HepG2 (cell line): ENCODE data around the gene ROS1. TPM values are rescaled to one million over a fixed set of nuclear protein-coding genes. Genes with fewer than 3 reads are reported as not detected.

Experiments
- ATAC-seq: fragments of 200-7000 bp; cut with Tn5 transposase; 3 replicates; pipeline ENCODE4 v1.9.1; 2020; ENCODE audit warnings: mild to moderate bottlenecking, moderate library complexity
- BruUV-seq: library from RNA; stranded (reverse); fragments of 400-500 nt; replicated peaks from 2 replicates; lab custom pipeline; 2021; lab: Mats Ljungman, UMichigan
- CTCF ChIA-PET: fragments of 300-600 bp; formaldehyde crosslinking; extraction: SDS; loops from one replicate; lab custom pipeline; 2021; ENCODE audit warnings: low total read pairs, inconsistent platforms, low intra/inter-chr PET ratio; lab: Yijun Ruan, JAX
- POLR2A ChIA-PET: fragments of 350-600 bp; sonication (Branson Sonifier 250); formaldehyde crosslinking; loops from one replicate; lab custom pipeline; 2020; ENCODE audit warnings: antibody characterized with exemption, inconsistent platforms; lab: Yijun Ruan, JAX
- DNase-seq: peaks from one replicate; pipeline ENCODE4 v3.0.0-alpha.2; 2015; ENCODE audit warnings: low spot score
- FAIRE-seq: peaks from 3 replicates; lab custom pipeline; 2011; peaks lifted over from hg19 to GRCh38; lab: Jason Lieb, UNC
- H2AFZ ChIP-seq: one replicate; pipeline ENCODE4 v1.6.1; 2011; ENCODE audit warnings: low read length, inconsistent platforms
- H3K27ac ChIP-seq: fragments of 300-600 bp; 3 replicates; pipeline ENCODE4 v1.8.0; 2011; ENCODE audit warnings: mixed run types, mild to moderate bottlenecking, mixed read lengths, low read length, inconsistent platforms; ENCODE audit not compliant: insufficient read depth; ENCODE audit errors: extremely low read length
- H3K27me3 ChIP-seq, 2 experiments: fragments of 200-600 bp in 1 of 2; 2 replicates in 1 of 2; 3 replicates in 1 of 2; pipeline versions ENCODE4 v1.6.0 to v1.8.0; 2011; ENCODE audit warnings: low read length in 2 of 2, mild to moderate bottlenecking in 2 of 2, moderate library complexity in 2 of 2, inconsistent platforms in 1 of 2; ENCODE audit not compliant: insufficient read depth in 2 of 2, control insufficient read depth in 1 of 2
- H3K36me3 ChIP-seq, 2 experiments: fragments of 200-600 bp in 1 of 2; replicated peaks in 1 of 2; 2 replicates in 1 of 2; 3 replicates in 1 of 2; pipeline versions ENCODE4 v1.5.1 to v1.8.0; 2011; ENCODE audit warnings: low read length in 2 of 2, inconsistent platforms in 1 of 2; ENCODE audit not compliant: insufficient read depth in 2 of 2, control insufficient read depth in 1 of 2
- H3K4me1 ChIP-seq: 2 replicates; pipeline ENCODE4 v1.5.1; 2012; ENCODE audit warnings: low read length, inconsistent platforms; ENCODE audit not compliant: insufficient read depth
- H3K4me2 ChIP-seq: 2 replicates; pipeline ENCODE4 v1.6.0; 2011; ENCODE audit warnings: low read depth, low read length, inconsistent platforms
- H3K4me3 ChIP-seq, 3 experiments: fragments of 200-600 bp in 1 of 3; sonication (generic), shearing (Covaris generic) in 1 of 3; replicated peaks in 1 of 3; 2 replicates each; pipeline ENCODE4 v1.5.1; 2011 to 2016; ENCODE audit warnings: low read length in 3 of 3, inconsistent platforms in 2 of 3, low read depth in 2 of 3, mild to moderate bottlenecking in 2 of 3, control low read depth in 1 of 3, mixed read lengths in 1 of 3; ENCODE audit not compliant: insufficient read depth in 1 of 3
- H3K79me2 ChIP-seq: one replicate; pipeline ENCODE4 v1.6.1; 2011; ENCODE audit warnings: low read length, inconsistent platforms; ENCODE audit not compliant: insufficient read depth
- H3K9ac ChIP-seq: 2 replicates; pipeline ENCODE4 v1.6.0; 2011; ENCODE audit warnings: mild to moderate bottlenecking, low read depth, low read length, inconsistent platforms; ENCODE audit not compliant: insufficient read depth
- H3K9me3 ChIP-seq: 2 replicates; pipeline ENCODE4 v1.5.1; 2012; ENCODE audit warnings: mild to moderate bottlenecking, low read length
- H4K20me1 ChIP-seq: 2 replicates; pipeline ENCODE4 v1.6.0; 2011; ENCODE audit warnings: inconsistent platforms, mild to moderate bottlenecking, low read length, moderate library complexity; ENCODE audit not compliant: insufficient read depth
- AGO2 ChIP-seq: fragments of 200-400 bp; formaldehyde crosslinking; optimal IDR thresholded peaks from 2 replicates; pipeline ENCODE3; 2017; ENCODE audit warnings: mild to moderate bottlenecking, low read depth, low read length, moderate library complexity
- CEBPB ChIP-seq: IDR thresholded peaks from 2 replicates; pipeline ENCODE4 v1.6.1; 2011; ENCODE audit warnings: low read depth, low read length, improper control_type of control experiment, borderline replicate concordance
- EZH2 ChIP-seq: conservative IDR thresholded peaks from 2 replicates; pipeline ENCODE4 v1.6.1; 2012; ENCODE audit warnings: mild to moderate bottlenecking, low read depth, low read length, moderate library complexity
- FIP1L1 ChIP-seq: fragments of 200-400 bp; formaldehyde crosslinking; IDR thresholded peaks from 2 replicates; pipeline ENCODE4 v1.6.1; 2018; ENCODE audit warnings: low read depth, mild to moderate bottlenecking, low read length, moderate library complexity, borderline replicate concordance; ENCODE audit not compliant: insufficient read depth
- GABPB1 ChIP-seq: IDR thresholded peaks from 2 replicates; pipeline ENCODE4 v1.6.1; 2016; ENCODE audit warnings: mild to moderate bottlenecking, missing genetic modification reagents, moderate library complexity, missing compliant biosample characterization
- HNF4A ChIP-seq: sonication (generic); formaldehyde crosslinking; IDR thresholded peaks from 2 replicates; pipeline ENCODE4 v1.4.0; 2020; ENCODE audit warnings: missing genetic modification reagents
- KDM5A ChIP-seq: fragments of 200-600 bp; sonication (generic); IDR thresholded peaks from 2 replicates; pipeline ENCODE4 v1.7.0; 2018; ENCODE audit warnings: antibody characterized with exemption, mild to moderate bottlenecking, low read length, borderline replicate concordance
- MAFK ChIP-seq, 2 experiments: IDR thresholded peaks in 1 of 2; conservative IDR thresholded peaks in 1 of 2; 2 replicates each; pipeline ENCODE4 v1.6.1; 2011; ENCODE audit warnings: improper control_type of control experiment in 2 of 2, low read length in 2 of 2
- NFYB ChIP-seq: sonication (generic); formaldehyde crosslinking; IDR thresholded peaks from 2 replicates; pipeline ENCODE4 v1.4.0; 2020; ENCODE audit warnings: missing genetic modification reagents
- NR2F2 ChIP-seq: IDR thresholded peaks from 2 replicates; pipeline ENCODE4 v1.6.1; 2012; ENCODE audit warnings: low read depth, inconsistent platforms, borderline replicate concordance
- ZFAT ChIP-seq: sonication (generic); formaldehyde crosslinking; conservative IDR thresholded peaks from 2 replicates; pipeline ENCODE4 v1.8.1; 2023; ENCODE audit warnings: missing genetic modification reagents, inconsistent platforms
- WGBS: methylation state at CpG from one replicate; pipeline ENCODE4 v1.1.6; 2017; ENCODE audit warnings: low lambda C conversion rate; 5-methylcytosine and 5-hydroxymethylcytosine counted together
- in situ Hi-C: cut with HindIII; loops from 2 replicates; pipeline ENCODE4 v1.10.0; 2017; ENCODE audit warnings: low pct_unique_long_range_greater_than_20kb; ENCODE audit not compliant: extremely low pct_ligation_motif_present
- intact Hi-C: fragments of 100-400 bp; cut with micrococcal nuclease; formaldehyde crosslinking; loops from one replicate; pipeline ENCODE4 v1.10.0; 2022; ENCODE audit not compliant: unreplicated experiment
- polyA plus RNA-seq, 8 experiments: library from polyadenylated mRNA; depleted of rRNA in 3 of 8; stranded (reverse) in 7 of 8; unstranded in 1 of 8; fragments of >200 nt; fragmentation: Illumina TruSeq in 4 of 8; extraction: Trizol in 4 of 8; gene quantifications; 2 replicates each; pipeline versions ENCODE4 v1.2.1 to v1.2.3, GENCODE V29; 2011 to 2016; ENCODE audit warnings: low read depth in 4 of 8, missing spikeins in 1 of 8, mixed read lengths in 1 of 8; ENCODE audit not compliant: insufficient read depth in 1 of 8
- total RNA-seq, 5 experiments: library from RNA; depleted of rRNA; stranded (reverse); fragments of >200 nt; fragmentation: Illumina TruSeq; extraction: Trizol; gene quantifications; 2 replicates each; pipeline ENCODE4 v1.2.3, GENCODE V29; 2016; ENCODE audit warnings: low read depth in 1 of 5
- TF ChIP-seq, protein P1 (sequence below): sonication (generic); formaldehyde crosslinking; IDR thresholded peaks from 2 replicates; pipeline ENCODE4 v1.5.0; 2020; ENCODE audit warnings: missing genetic modification reagents, mild to moderate bottlenecking, borderline replicate concordance
- TF ChIP-seq, protein P2 (sequence below), 2 experiments: IDR thresholded peaks; 2 replicates each; pipeline ENCODE4 v1.6.1; 2011 to 2012; ENCODE audit warnings: low read length in 2 of 2, borderline replicate concordance in 1 of 2, low read depth in 1 of 2, mild to moderate bottlenecking in 1 of 2, moderate library complexity in 1 of 2
- TF ChIP-seq, protein P3 (sequence below): sonication (generic); formaldehyde crosslinking; IDR thresholded peaks from 2 replicates; pipeline ENCODE4 v1.4.0; 2020; ENCODE audit warnings: mild to moderate bottlenecking, missing genetic modification reagents

ROS1 gene
- total and polyA plus RNA-seq, 2 of the 13 experiments (the other 11 are each of a cell fraction or from before 2014, with no cell fraction given) = not detected

DNA sequence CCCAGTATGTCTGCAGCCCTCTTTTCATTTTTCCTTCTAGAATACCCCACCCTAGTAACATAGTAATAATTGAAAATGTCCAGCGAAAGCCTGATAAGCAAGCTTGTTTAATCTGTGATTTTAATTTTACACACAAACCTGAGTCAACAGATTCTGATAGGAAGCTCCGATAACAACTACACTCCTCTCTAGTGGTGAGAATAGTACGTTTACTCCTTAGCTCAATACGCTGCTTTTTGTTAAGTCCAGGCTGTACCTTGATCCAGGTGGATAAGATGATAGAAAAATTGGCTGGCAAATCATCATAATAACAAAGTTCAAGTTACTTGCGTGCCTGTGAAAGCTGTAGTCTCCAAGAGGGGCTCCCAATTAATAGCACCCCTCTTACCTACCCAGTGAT, 31.3 kb upstream of the ROS1 start:
- Histone ChIP-seq H3K9ac (no peak overlapping the region), H4K20me1 (no peaks in the 10 kb centered on the region), H3K36me3 (no peaks in the 10 kb centered on the region), H3K27me3 (no peaks in the 10 kb centered on the region), H2AFZ (no peak overlapping the region), H3K79me2 (no peaks in the 10 kb centered on the region), H3K4me2 (no peak overlapping the region), H3K9me3 (no peaks in the 10 kb centered on the region), H3K4me3 (no peak overlapping the region), H3K27ac (no peak overlapping the region), H3K4me1 (peaks cover 12% of the 10 kb centered on the region)
- no peak for FAIRE-seq
- BruUV-seq = no TSS peak
- CTCF ChIA-PET = no interaction called here
- intact Hi-C loops (loop anchor here (10.0 kb wide), 1 partner anchor 1128 kb away; no protein-coding TSS in a partner anchor), in situ Hi-C loops (no loop called here)
- ATAC-seq = no peak
- TF ChIP-seq MAFK (conservative IDR thresholded peaks at IDR 0.05 in 1 of 2, IDR thresholded peaks at IDR 0.05 in 1 of 2; ENCODE audit: low read length in 2 of 2) = peak in 1 of 2 experiments; percentile 4; a peak in 1 of 4 replicates
- no peak for TF ChIP-seq FIP1L1
- no peak for DNase-seq
- 23% methylated on average over 5 of the region's 5 CpGs for WGBS
- POLR2A ChIA-PET = interaction anchor here (1.1 kb wide), 1 partner anchor 146 kb away, joined by 3 read pairs; the partner anchor contains the start of gene GOPC

DNA sequence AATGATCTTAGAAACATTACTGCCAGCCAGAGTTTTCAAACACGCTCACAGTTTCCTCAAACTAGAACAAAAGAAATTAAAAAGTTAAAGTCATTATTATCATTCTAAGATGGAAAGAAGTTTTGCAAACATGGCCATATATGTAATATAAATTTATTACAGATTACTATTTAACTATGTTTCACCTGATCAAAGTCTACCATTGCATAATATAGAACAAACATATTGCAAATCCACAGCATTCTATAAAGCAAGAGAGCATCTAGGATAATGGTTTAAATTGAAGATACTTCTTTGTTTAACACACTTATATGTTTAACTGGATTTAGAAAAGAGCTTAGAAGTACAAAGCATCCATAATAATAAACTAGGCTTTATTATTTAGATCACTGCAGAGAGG, 30.5 kb upstream of the ROS1 start:
- H3K4me1 ChIP-seq = peaks cover 20% of the 10 kb centered on the region
- FAIRE-seq (no peak), ATAC-seq (no peak), DNase-seq (no peak)
- intact Hi-C loops = loop anchor here (10.0 kb wide), 1 partner anchor 1129 kb away; no protein-coding TSS in a partner anchor
- ChIA-PET CTCF (no interaction called here), POLR2A (interaction anchor here (1.1 kb wide), 1 partner anchor 146 kb away, joined by 3 read pairs; the partner anchor contains the start of gene GOPC)
- no peaks in the 10 kb centered on the region for H3K36me3 ChIP-seq
- H3K4me3 ChIP-seq = no peak overlapping the region
- no peak overlapping the region for H3K4me2 ChIP-seq
- in situ Hi-C loops = no loop called here
- H3K27me3 ChIP-seq = no peaks in the 10 kb centered on the region
- H3K9me3 ChIP-seq = no peaks in the 10 kb centered on the region
- no peak overlapping the region for H3K9ac ChIP-seq
- H2AFZ ChIP-seq = no peak overlapping the region
- BruUV-seq = no TSS peak
- H4K20me1 ChIP-seq = no peaks in the 10 kb centered on the region
- 60% methylated on average over 1 of the region's 1 CpG for WGBS
- H3K79me2 ChIP-seq = no peaks in the 10 kb centered on the region
- H3K27ac ChIP-seq = no peak overlapping the region
- TF ChIP-seq NR2F2 (no peak), CEBPB (peak; percentile 84), AGO2 (no peak), HNF4A (CRISPR knock-in tag) (peak; percentile 20; the same call in 1 of the 2 replicates), NFYB (CRISPR knock-in tag) (no peak), KDM5A (no peak), ZFAT (CRISPR knock-in tag) (no peak), EZH2 (no peak), GABPB1 (CRISPR knock-in tag) (no peak)
- TF ChIP-seq, protein P1, sequence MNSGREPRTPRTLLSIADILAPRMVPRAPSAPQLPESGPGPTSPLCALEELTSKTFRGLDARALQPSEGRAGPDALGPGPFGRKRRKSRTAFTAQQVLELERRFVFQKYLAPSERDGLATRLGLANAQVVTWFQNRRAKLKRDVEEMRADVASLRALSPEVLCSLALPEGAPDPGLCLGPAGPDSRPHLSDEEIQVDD (CRISPR knock-in tag) = no peak
- TF ChIP-seq, protein P2, sequence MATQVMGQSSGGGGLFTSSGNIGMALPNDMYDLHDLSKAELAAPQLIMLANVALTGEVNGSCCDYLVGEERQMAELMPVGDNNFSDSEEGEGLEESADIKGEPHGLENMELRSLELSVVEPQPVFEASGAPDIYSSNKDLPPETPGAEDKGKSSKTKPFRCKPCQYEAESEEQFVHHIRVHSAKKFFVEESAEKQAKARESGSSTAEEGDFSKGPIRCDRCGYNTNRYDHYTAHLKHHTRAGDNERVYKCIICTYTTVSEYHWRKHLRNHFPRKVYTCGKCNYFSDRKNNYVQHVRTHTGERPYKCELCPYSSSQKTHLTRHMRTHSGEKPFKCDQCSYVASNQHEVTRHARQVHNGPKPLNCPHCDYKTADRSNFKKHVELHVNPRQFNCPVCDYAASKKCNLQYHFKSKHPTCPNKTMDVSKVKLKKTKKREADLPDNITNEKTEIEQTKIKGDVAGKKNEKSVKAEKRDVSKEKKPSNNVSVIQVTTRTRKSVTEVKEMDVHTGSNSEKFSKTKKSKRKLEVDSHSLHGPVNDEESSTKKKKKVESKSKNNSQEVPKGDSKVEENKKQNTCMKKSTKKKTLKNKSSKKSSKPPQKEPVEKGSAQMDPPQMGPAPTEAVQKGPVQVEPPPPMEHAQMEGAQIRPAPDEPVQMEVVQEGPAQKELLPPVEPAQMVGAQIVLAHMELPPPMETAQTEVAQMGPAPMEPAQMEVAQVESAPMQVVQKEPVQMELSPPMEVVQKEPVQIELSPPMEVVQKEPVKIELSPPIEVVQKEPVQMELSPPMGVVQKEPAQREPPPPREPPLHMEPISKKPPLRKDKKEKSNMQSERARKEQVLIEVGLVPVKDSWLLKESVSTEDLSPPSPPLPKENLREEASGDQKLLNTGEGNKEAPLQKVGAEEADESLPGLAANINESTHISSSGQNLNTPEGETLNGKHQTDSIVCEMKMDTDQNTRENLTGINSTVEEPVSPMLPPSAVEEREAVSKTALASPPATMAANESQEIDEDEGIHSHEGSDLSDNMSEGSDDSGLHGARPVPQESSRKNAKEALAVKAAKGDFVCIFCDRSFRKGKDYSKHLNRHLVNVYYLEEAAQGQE (IDR thresholded peaks at IDR 0.05; ENCODE audit: borderline replicate concordance in 1 of 2, low read depth in 1 of 2, low read length in 2 of 2) = no peak
- TF ChIP-seq, protein P3, sequence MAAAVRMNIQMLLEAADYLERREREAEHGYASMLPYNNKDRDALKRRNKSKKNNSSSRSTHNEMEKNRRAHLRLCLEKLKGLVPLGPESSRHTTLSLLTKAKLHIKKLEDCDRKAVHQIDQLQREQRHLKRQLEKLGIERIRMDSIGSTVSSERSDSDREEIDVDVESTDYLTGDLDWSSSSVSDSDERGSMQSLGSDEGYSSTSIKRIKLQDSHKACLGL (CRISPR knock-in tag) = no peak
